Small intestine (tissue), 7 donors: ENCODE measurements around the gene TMEM109. TPM values are rescaled to one million over a fixed set of nuclear protein-coding genes. Genes with fewer than 3 reads are reported as not detected.

Experiments
- DNase-seq, 2 donors: peaks; one replicate each; pipeline versions ENCODE4 v3.0.0 to v3.0.0-alpha.2; 2013
- FAIRE-seq: peaks from 2 replicates; lab custom pipeline; 2012; peaks lifted over from hg19 to GRCh38; lab: Jason Lieb, UNC
- H3K27ac ChIP-seq, 3 donors: one replicate each; pipeline ENCODE4 v1.5.1; 2013; ENCODE audit warnings: low read length in 2 of 3, mild to moderate bottlenecking in 2 of 3, control low read depth in 1 of 3, inconsistent platforms in 1 of 3, low read depth in 1 of 3, moderate library complexity in 1 of 3
- H3K27me3 ChIP-seq, 3 donors: one replicate each; pipeline ENCODE4 v1.6.1; 2013; ENCODE audit warnings: low read length in 3 of 3, inconsistent platforms in 1 of 3; ENCODE audit not compliant: control insufficient read depth in 3 of 3, insufficient read depth in 3 of 3
- H3K36me3 ChIP-seq, 3 donors: one replicate each; pipeline ENCODE4 v1.6.1; 2013; ENCODE audit warnings: low read length in 3 of 3, inconsistent platforms in 1 of 3, low read depth in 1 of 3, mild to moderate bottlenecking in 1 of 3, moderate library complexity in 1 of 3; ENCODE audit not compliant: control insufficient read depth in 3 of 3, insufficient read depth in 2 of 3
- H3K4me1 ChIP-seq, 3 donors: one replicate each; pipeline ENCODE4 v1.6.1; 2013; ENCODE audit warnings: low read length in 2 of 3, inconsistent platforms in 1 of 3, low read depth in 1 of 3, mild to moderate bottlenecking in 1 of 3, moderate library complexity in 1 of 3; ENCODE audit not compliant: control insufficient read depth in 3 of 3, insufficient read depth in 2 of 3
- H3K4me3 ChIP-seq, 3 donors: one replicate each; pipeline ENCODE4 v1.5.1; 2013; ENCODE audit warnings: low read length in 3 of 3, control low read depth in 1 of 3, inconsistent platforms in 1 of 3, low read depth in 1 of 3, mild to moderate bottlenecking in 1 of 3, moderate library complexity in 1 of 3
- H3K9me3 ChIP-seq, 2 donors: one replicate each; pipeline ENCODE4 v1.6.1; 2013; ENCODE audit warnings: low read depth in 1 of 2, low read length in 1 of 2; ENCODE audit not compliant: control insufficient read depth in 2 of 2, insufficient read depth in 1 of 2
- WGBS, 3 donors: extraction: QIAGEN DNeasy Blood & Tissue Kit; methylation state at CpG; one replicate each; pipeline ENCODE4 v1.1.7; 2013; 5-methylcytosine and 5-hydroxymethylcytosine counted together
- polyA plus RNA-seq, 4 donors: library from polyadenylated mRNA; stranded (reverse) in 3 of 4; unstranded in 1 of 4; fragments of 200-250 nt in 3 of 4; fragments of 120-200 nt in 1 of 4; gene quantifications; one replicate each; pipeline versions ENCODE4 v1.2.1 to v1.2.3, GENCODE V29; 2013
- donor health status: healthy with polysubstance abuse.
- donor health status: control.
- donor health status: control.
- donor health status: Bipolar disorder and iron deficiency.
- donor health status: healthy.

Gene TMEM109
- polyA plus RNA-seq, 4 donors = 14.1 to 63.7 (median 33.9) TPM

DNA sequence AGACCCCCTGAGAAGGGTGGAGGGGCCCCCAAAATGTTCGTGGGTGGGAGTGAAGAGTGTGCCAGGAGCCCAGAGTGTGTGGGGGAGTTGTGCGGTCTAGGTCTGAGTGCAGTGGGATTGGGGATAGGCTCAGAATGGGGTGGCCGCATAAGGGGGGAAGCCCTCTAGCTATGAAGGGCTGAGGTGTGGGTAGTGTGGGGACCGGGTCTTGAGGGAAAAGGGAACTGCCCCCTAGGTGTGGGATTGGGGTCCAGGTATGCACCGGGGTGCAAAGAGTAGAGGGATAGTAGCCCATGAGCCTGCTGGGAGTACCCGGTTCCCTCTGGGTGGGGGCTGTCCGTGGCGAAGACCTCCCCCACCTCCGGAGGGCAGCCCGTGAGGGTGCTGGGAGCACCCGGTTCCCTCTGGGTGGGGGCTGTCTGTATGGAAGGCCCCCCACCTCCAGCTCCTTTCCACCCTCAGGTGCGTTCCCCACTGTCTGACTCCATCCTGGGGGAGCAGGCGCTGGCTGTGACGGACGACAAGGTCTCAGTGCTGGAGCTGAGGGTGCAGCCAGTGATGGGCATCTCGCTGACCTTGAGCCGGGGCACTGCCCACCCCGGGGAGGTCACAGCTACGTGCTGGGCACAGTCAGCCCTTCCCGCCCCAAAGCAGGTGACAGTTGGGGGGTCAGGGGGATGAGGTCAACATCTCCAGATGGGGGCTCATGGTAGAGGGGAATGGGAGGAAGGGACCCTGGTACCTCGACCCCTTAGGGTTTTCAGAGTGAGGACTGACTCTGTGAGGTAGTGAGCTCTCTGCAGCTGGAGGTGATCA, 21.0 kb downstream of the TMEM109 start:
- H3K27me3 ChIP-seq = no peaks in the 10 kb centered on the region
- WGBS, 3 donors = 68 to 78% (median 75%) methylated on average over 21 of the region's 21 CpGs
- DNase-seq (no peak), FAIRE-seq (no peak)
- H3K27ac ChIP-seq = no peak overlapping the region
- H3K4me3 ChIP-seq = no peak overlapping the region
- peaks cover 0 to 9% (median 0%) of the 10 kb centered on the region in 3 donors for H3K4me1 ChIP-seq
- no peaks in the 10 kb centered on the region for H3K9me3 ChIP-seq
- H3K36me3 ChIP-seq = peaks cover 0 to 58% (median 0%) of the 10 kb centered on the region in 3 donors

DNA sequence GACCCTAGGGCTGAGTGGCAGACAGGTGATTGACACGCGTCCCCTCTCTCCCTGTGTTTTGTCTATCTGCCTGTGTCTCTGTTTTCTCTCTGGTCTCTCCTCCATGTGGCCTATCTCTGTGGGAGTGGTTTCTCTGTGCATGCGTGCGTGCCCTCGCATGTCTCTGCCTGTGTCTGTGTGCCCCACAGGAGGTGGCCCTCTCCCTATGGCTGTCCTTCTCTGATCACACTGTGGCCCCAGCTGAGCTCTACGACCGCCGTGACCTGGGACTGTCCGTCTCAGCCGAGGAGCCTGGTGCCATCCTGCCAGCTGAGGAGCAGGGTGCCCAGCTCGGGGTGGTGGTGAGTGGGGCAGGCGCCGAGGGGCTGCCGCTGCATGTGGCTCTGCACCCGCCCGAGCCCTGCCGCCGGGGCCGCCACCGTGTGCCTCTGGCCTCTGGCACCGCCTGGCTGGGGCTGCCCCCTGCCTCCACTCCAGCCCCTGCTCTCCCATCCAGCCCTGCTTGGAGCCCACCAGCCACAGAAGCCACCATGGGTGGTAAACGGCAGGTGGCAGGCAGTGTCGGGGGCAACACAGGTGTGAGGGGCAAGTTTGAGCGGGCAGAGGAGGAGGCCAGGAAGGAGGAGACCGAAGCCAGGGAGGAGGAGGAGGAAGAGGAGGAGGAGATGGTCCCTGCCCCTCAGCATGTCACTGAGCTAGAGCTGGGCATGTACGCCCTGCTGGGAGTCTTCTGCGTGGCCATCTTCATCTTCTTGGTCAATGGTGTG, 21.9 kb downstream of the TMEM109 start:
- Histone ChIP-seq H3K27ac (no peak overlapping the region), H3K9me3 (no peaks in the 10 kb centered on the region), H3K4me3 (no peak overlapping the region), H3K4me1 (peaks cover 0 to 10% (median 0%) of the 10 kb centered on the region in 3 donors), H3K36me3 (peaks cover 0 to 50% (median 0%) of the 10 kb centered on the region in 3 donors), H3K27me3 (no peaks in the 10 kb centered on the region)
- FAIRE-seq = no peak
- no peak for DNase-seq
- 79 to 89% (median 87%) methylated on average over 27 of the region's 27 CpGs for WGBS, 3 donors

DNA sequence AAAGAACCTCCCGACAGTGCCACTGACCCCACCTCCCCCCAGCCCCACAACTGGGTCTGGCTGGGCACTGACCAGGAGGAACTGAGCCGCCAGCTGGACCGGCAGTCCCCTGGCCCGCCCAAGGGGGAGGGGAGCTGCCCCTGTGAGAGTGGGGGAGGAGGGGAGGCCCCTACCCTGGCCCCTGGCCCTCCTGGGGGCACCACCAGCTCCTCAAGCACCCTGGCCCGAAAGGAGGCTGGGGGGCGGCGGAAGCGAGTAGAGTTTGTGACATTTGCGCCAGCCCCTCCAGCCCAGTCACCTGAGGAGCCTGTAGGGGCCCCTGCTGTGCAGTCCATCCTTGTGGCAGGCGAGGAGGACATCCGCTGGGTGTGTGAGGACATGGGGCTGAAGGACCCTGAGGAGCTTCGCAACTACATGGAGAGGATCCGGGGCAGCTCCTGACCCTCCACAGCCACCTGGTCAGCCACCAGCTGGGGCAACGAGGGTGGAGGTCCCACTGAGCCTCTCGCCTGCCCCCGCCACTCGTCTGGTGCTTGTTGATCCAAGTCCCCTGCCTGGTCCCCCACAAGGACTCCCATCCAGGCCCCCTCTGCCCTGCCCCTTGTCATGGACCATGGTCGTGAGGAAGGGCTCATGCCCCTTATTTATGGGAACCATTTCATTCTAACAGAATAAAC, 22.6 kb downstream of the TMEM109 start:
- H3K9me3 ChIP-seq = no peaks in the 10 kb centered on the region
- H3K36me3 ChIP-seq = peaks cover 0 to 48% (median 0%) of the 10 kb centered on the region in 3 donors
- FAIRE-seq (no peak), DNase-seq (no peak)
- H3K4me3 ChIP-seq = no peak overlapping the region
- WGBS, 3 donors = 83 to 90% (median 86%) methylated on average over 16 to 18 of the region's 18 CpGs
- no peaks in the 10 kb centered on the region for H3K27me3 ChIP-seq
- peak overlapping the region in 1 of 3 donors; percentile 11 for H3K27ac ChIP-seq
- peaks cover 0 to 10% (median 0%) of the 10 kb centered on the region in 3 donors for H3K4me1 ChIP-seq

DNA sequence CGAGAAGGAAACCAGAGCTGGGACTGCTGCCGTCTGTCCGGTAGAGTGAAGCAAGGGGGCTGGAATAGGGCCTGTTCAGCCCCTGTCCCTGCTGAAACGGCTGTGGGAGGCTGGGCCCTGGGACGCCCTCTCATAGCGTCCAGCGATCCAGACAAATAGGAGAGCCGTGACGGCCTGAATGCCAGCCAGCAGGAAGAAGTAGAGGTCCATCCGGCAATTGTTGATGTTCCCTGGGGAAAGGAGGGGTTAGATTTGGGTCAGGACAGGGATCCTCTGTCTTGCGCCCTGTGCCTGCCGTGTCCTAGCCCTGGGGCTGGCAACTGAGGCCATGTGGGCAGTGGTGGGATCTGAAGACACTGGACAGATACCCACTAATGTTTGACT, 23.2 kb downstream of the TMEM109 start:
- DNase-seq = no peak
- Histone ChIP-seq H3K36me3 (peaks cover 0 to 44% (median 0%) of the 10 kb centered on the region in 3 donors), H3K4me1 (peaks cover 0 to 10% (median 0%) of the 10 kb centered on the region in 3 donors), H3K27me3 (no peaks in the 10 kb centered on the region), H3K27ac (no peak overlapping the region), H3K4me3 (no peak overlapping the region), H3K9me3 (no peaks in the 10 kb centered on the region)
- 69 to 78% (median 72%) methylated on average over 12 of the region's 12 CpGs for WGBS, 3 donors
- no peak for FAIRE-seq

DNA sequence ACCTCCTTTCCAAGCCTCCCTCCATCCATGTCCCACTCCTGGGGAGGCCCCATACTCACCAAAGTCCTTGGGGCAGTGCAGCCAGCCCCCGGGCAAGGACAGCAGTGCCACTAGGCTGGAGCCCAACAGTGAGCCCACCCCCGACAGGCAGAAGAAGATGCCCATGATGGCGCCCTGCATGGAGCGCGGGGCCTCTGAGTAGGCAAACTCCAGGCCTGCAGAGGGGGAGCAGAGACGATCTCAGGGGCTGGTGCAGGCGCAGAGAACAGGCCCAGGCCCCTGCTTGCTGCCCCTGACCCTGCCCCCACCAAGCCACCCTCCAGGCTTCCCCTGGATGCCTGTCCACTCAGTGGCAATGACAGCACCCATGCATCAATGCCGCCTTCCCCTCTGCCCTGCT, 23.9 kb downstream of the TMEM109 start:
- FAIRE-seq = no peak
- WGBS, 3 donors = 84 to 92% (median 91%) methylated on average over 8 of the region's 8 CpGs
- H3K9me3 ChIP-seq = no peaks in the 10 kb centered on the region
- H3K4me3 ChIP-seq = no peak overlapping the region
- H3K27ac ChIP-seq = no peak overlapping the region
- H3K4me1 ChIP-seq = peaks cover 0 to 10% (median 0%) of the 10 kb centered on the region in 3 donors
- no peak for DNase-seq
- peaks cover 0 to 45% (median 0%) of the 10 kb centered on the region in 3 donors for H3K36me3 ChIP-seq
- H3K27me3 ChIP-seq = no peaks in the 10 kb centered on the region

DNA sequence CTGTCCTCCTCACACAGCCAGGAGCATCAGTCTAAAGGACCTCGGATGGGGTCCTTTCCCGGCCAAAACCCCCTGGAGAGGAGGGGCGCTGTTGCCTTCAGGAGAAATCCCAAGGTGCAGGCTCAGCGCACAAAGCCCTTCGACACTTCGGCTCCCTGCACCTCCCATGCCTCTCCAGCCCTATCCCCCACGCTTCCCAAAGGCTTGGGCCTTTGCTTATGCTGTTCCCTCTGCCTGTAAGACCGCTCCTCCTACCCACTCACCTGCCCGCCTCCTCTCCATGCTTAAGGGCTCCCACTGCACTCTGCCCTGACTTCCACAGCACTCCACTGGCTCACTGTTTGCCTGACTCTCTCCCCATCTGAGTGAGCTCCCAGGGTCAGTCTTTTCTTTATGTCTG, 24.5 kb downstream of the TMEM109 start:
- Histone ChIP-seq H3K4me1 (peaks cover 0 to 10% (median 0%) of the 10 kb centered on the region in 3 donors), H3K27me3 (no peaks in the 10 kb centered on the region), H3K4me3 (no peak overlapping the region), H3K36me3 (peaks cover 0 to 46% (median 0%) of the 10 kb centered on the region in 3 donors), H3K27ac (no peak overlapping the region), H3K9me3 (no peaks in the 10 kb centered on the region)
- no peak for DNase-seq
- 88 to 96% (median 95%) methylated on average over 9 of the region's 9 CpGs for WGBS, 3 donors
- FAIRE-seq = no peak

DNA sequence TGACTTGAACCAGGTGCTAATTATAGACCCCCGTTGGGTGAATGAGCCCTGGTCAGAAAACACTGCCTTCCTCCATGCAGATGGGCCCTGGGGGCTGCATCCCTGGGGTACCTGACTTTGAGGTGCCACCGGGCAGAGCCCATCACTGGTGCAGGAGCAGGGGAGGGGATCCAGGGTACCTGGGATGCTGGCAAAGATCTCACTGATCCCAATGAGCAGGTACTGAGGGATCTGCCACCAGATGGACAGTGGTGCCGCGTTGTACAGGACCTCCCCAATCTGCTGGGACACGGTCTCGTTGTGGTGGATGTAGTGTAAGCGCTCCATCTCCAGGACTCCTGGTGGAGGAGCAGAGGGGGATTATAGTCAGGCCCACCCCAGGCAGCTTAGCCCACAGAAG, 25.3 kb downstream of the TMEM109 start:
- DNase-seq (no peak), FAIRE-seq (no peak)
- Histone ChIP-seq H3K4me3 (no peak overlapping the region), H3K27ac (no peak overlapping the region), H3K27me3 (no peaks in the 10 kb centered on the region), H3K9me3 (no peaks in the 10 kb centered on the region), H3K36me3 (peaks cover 0 to 44% (median 0%) of the 10 kb centered on the region in 3 donors), H3K4me1 (peaks cover 0 to 10% (median 0%) of the 10 kb centered on the region in 3 donors)
- 94 to 98% (median 94%) methylated on average over 7 of the region's 7 CpGs for WGBS, 3 donors

DNA sequence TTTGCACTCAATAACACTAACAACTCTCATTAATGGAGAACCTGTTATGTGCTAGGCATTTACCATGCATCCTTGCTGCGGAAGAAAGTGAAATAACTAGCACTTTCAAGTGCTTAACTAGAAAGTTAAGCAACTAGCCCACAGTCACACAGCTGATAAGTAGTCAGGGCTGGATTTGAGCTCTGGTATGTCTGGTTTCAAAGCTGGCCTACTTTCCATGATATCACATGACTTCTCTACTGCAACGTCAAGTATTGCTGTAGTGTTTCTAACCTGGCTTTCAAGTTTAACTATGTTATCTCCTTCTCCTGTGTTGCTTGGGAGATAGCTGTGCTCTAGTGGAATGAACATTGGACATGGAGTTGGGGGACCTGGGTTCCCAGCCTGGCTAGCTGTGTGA, 25.9 kb downstream of the TMEM109 start:
- Histone ChIP-seq H3K36me3 (peaks cover 0 to 44% (median 0%) of the 10 kb centered on the region in 3 donors), H3K4me1 (peaks cover 0 to 10% (median 0%) of the 10 kb centered on the region in 3 donors), H3K27ac (no peak overlapping the region), H3K9me3 (no peaks in the 10 kb centered on the region), H3K4me3 (no peak overlapping the region), H3K27me3 (peaks cover 0 to under 1% (median 0%) of the 10 kb centered on the region in 3 donors)
- FAIRE-seq (no peak), DNase-seq (peak in 1 of 2 donors; percentile 73)
- WGBS, 3 donors = 54 to 59% (median 58%) methylated on average over 2 of the region's 2 CpGs
